ENCODE results near the gene THOP1.

Gene THOP1

GRCh38 chr19:2799273-2800020, 14.1 kb downstream of the THOP1 start:
- no peaks in the 10 kb centered on the region for H3K9me3 ChIP-seq (ENCODE audit: control insufficient read depth, low read depth, low read length)
- H3K4me1 ChIP-seq (ENCODE audit: control insufficient read depth, low read depth, low read length), result no peaks in the 10 kb centered on the region
- peaks cover 59% of the 10 kb centered on the region for H3K36me3 ChIP-seq (ENCODE audit: control insufficient read depth, low read depth, low read length)
- no peak overlapping the region for H3K27ac ChIP-seq (ENCODE audit: low read length)
- H3K9ac ChIP-seq (ENCODE audit: low read length), result no peak overlapping the region
- no peaks in the 10 kb centered on the region for H3K27me3 ChIP-seq (ENCODE audit: control insufficient read depth, insufficient read depth, low read length)
- no peak overlapping the region for H3K4me3 ChIP-seq (ENCODE audit: low read length)

GRCh38 chr19:2800506-2800905, 15.2 kb downstream of the THOP1 start:
- H3K27ac ChIP-seq (ENCODE audit: low read length), result no peak overlapping the region
- H3K36me3 ChIP-seq (ENCODE audit: control insufficient read depth, low read depth, low read length), result peaks cover 55% of the 10 kb centered on the region
- no peak overlapping the region for H3K4me3 ChIP-seq (ENCODE audit: low read length)
- no peak overlapping the region for H3K9ac ChIP-seq (ENCODE audit: low read length)
- H3K27me3 ChIP-seq (ENCODE audit: control insufficient read depth, insufficient read depth, low read length), result no peaks in the 10 kb centered on the region
- H3K4me1 ChIP-seq (ENCODE audit: control insufficient read depth, low read depth, low read length), result no peaks in the 10 kb centered on the region
- no peaks in the 10 kb centered on the region for H3K9me3 ChIP-seq (ENCODE audit: control insufficient read depth, low read depth, low read length)

GRCh38 chr19:2802826-2803225, 17.5 kb downstream of the THOP1 start:
- Histone ChIP-seq H3K4me3 (ENCODE audit: low read length) (no peak overlapping the region), H3K4me1 (ENCODE audit: control insufficient read depth, low read depth, low read length) (no peaks in the 10 kb centered on the region), H3K9ac (ENCODE audit: low read length) (no peak overlapping the region), H3K9me3 (ENCODE audit: control insufficient read depth, low read depth, low read length) (no peaks in the 10 kb centered on the region), H3K27me3 (ENCODE audit: control insufficient read depth, insufficient read depth, low read length) (no peaks in the 10 kb centered on the region), H3K27ac (ENCODE audit: low read length) (no peak overlapping the region), H3K36me3 (ENCODE audit: control insufficient read depth, low read depth, low read length) (peaks cover 59% of the 10 kb centered on the region)

GRCh38 chr19:2803486-2804155, 18.3 kb downstream of the THOP1 start:
- Histone ChIP-seq H3K4me1 (ENCODE audit: control insufficient read depth, low read depth, low read length) (no peaks in the 10 kb centered on the region), H3K36me3 (ENCODE audit: control insufficient read depth, low read depth, low read length) (peaks cover 63% of the 10 kb centered on the region), H3K27ac (ENCODE audit: low read length) (no peak overlapping the region), H3K9me3 (ENCODE audit: control insufficient read depth, low read depth, low read length) (no peaks in the 10 kb centered on the region), H3K27me3 (ENCODE audit: control insufficient read depth, insufficient read depth, low read length) (no peaks in the 10 kb centered on the region), H3K4me3 (ENCODE audit: low read length) (no peak overlapping the region), H3K9ac (ENCODE audit: low read length) (no peak overlapping the region)

GRCh38 chr19:2804156-2805004, 19.1 kb downstream of the THOP1 start:
- no peaks in the 10 kb centered on the region for H3K9me3 ChIP-seq (ENCODE audit: control insufficient read depth, low read depth, low read length)
- peaks cover 64% of the 10 kb centered on the region for H3K36me3 ChIP-seq (ENCODE audit: control insufficient read depth, low read depth, low read length)
- H3K27ac ChIP-seq (ENCODE audit: low read length), result no peak overlapping the region
- no peaks in the 10 kb centered on the region for H3K4me1 ChIP-seq (ENCODE audit: control insufficient read depth, low read depth, low read length)
- H3K4me3 ChIP-seq (ENCODE audit: low read length), result no peak overlapping the region
- H3K27me3 ChIP-seq (ENCODE audit: control insufficient read depth, insufficient read depth, low read length), result no peaks in the 10 kb centered on the region
- H3K9ac ChIP-seq (ENCODE audit: low read length), result no peak overlapping the region

- no peak overlapping the region for H3K27ac ChIP-seq (ENCODE audit: low read length)
- H3K9ac ChIP-seq (ENCODE audit: low read length), result no peak overlapping the region
- no peaks in the 10 kb centered on the region for H3K4me1 ChIP-seq (ENCODE audit: control insufficient read depth, low read depth, low read length)
- no peaks in the 10 kb centered on the region for H3K27me3 ChIP-seq (ENCODE audit: control insufficient read depth, insufficient read depth, low read length)
- peaks cover 66% of the 10 kb centered on the region for H3K36me3 ChIP-seq (ENCODE audit: control insufficient read depth, low read depth, low read length)
- H3K4me3 ChIP-seq (ENCODE audit: low read length), result no peak overlapping the region
- no peaks in the 10 kb centered on the region for H3K9me3 ChIP-seq (ENCODE audit: control insufficient read depth, low read depth, low read length)
Measured at GRCh38 chr19:2805261-2805900, 20.1 kb downstream of the THOP1 start.

- H3K27ac ChIP-seq (ENCODE audit: low read length), result no peak overlapping the region
- peaks cover 66% of the 10 kb centered on the region for H3K36me3 ChIP-seq (ENCODE audit: control insufficient read depth, low read depth, low read length)
- H3K9ac ChIP-seq (ENCODE audit: low read length), result no peak overlapping the region
- no peaks in the 10 kb centered on the region for H3K27me3 ChIP-seq (ENCODE audit: control insufficient read depth, insufficient read depth, low read length)
- H3K4me3 ChIP-seq (ENCODE audit: low read length), result no peak overlapping the region
- no peaks in the 10 kb centered on the region for H3K9me3 ChIP-seq (ENCODE audit: control insufficient read depth, low read depth, low read length)
- no peaks in the 10 kb centered on the region for H3K4me1 ChIP-seq (ENCODE audit: control insufficient read depth, low read depth, low read length)
Measured at GRCh38 chr19:2805991-2806649, 20.8 kb downstream of the THOP1 start.

- H3K9ac ChIP-seq (ENCODE audit: low read length), result no peak overlapping the region
- peaks cover 72% of the 10 kb centered on the region for H3K36me3 ChIP-seq (ENCODE audit: control insufficient read depth, low read depth, low read length)
- no peaks in the 10 kb centered on the region for H3K4me1 ChIP-seq (ENCODE audit: control insufficient read depth, low read depth, low read length)
- no peak overlapping the region for H3K4me3 ChIP-seq (ENCODE audit: low read length)
- no peaks in the 10 kb centered on the region for H3K9me3 ChIP-seq (ENCODE audit: control insufficient read depth, low read depth, low read length)
- H3K27me3 ChIP-seq (ENCODE audit: control insufficient read depth, insufficient read depth, low read length), result no peaks in the 10 kb centered on the region
- H3K27ac ChIP-seq (ENCODE audit: low read length), result no peak overlapping the region
Measured at GRCh38 chr19:2806736-2807378, 21.6 kb downstream of the THOP1 start.

- no peak overlapping the region for H3K27ac ChIP-seq (ENCODE audit: low read length)
- peaks cover 70% of the 10 kb centered on the region for H3K36me3 ChIP-seq (ENCODE audit: control insufficient read depth, low read depth, low read length)
- H3K9ac ChIP-seq (ENCODE audit: low read length), result no peak overlapping the region
- no peaks in the 10 kb centered on the region for H3K9me3 ChIP-seq (ENCODE audit: control insufficient read depth, low read depth, low read length)
- H3K4me1 ChIP-seq (ENCODE audit: control insufficient read depth, low read depth, low read length), result no peaks in the 10 kb centered on the region
- no peak overlapping the region for H3K4me3 ChIP-seq (ENCODE audit: low read length)
- H3K27me3 ChIP-seq (ENCODE audit: control insufficient read depth, insufficient read depth, low read length), result no peaks in the 10 kb centered on the region
Measured at GRCh38 chr19:2807379-2808128, 22.3 kb downstream of the THOP1 start.
